ENCODE results near the gene TMEM82. TPM values are rescaled to one million over a fixed set of nuclear protein-coding genes. Genes with fewer than 3 reads are reported as not detected.

TMEM82 gene
- total and polyA plus RNA-seq, 2 experiments from 2014 or later: 0.42 TPM; not detected in 1

GRCh38 chr1:15703562-15703961 lies 38.7 kb upstream of the TMEM82 start (continued):
- TF ChIP-seq ZNF462 (CRISPR knock-in tag; IDR thresholded peaks at IDR 0.05): no peak
- TF ChIP-seq EZH2 (IDR thresholded peaks at IDR 0.05; ENCODE audit: low read depth, unreplicated experiment): no peak
- no peak for TF ChIP-seq CTCF (conservative IDR thresholded peaks at IDR 0.05; ENCODE audit: low read depth in 2 of 2)
- no peak for TF ChIP-seq JUNB (IDR thresholded peaks at IDR 0.05; ENCODE audit: unreplicated experiment)

GRCh38 chr1:15704526-15705183 lies 37.6 kb upstream of the TMEM82 start:
- DNase-seq (ENCODE audit: low spot score): no peak
- H3K36me3 Mint-ChIP-seq (ENCODE audit: low read depth): peaks cover 4% of the 10 kb centered on the region; the same call in 2 of the 3 replicates
- no peaks in the 10 kb centered on the region for H3K9me2 ChIP-seq (ENCODE audit: insufficient read depth)
- no peak overlapping the region for H3K27ac ChIP-seq (ENCODE audit: low read depth)
- H3K27me3 Mint-ChIP-seq (ENCODE audit: insufficient read depth, low read depth, poor library complexity): peaks cover 8% of the 10 kb centered on the region
- H3K4me1 Mint-ChIP-seq: peaks cover 4% of the 10 kb centered on the region
- H3K4me3 Mint-ChIP-seq: no peak overlapping the region
- 0 out of 2 replicates have a peak, but pooled peaks cover 3% of the 10 kb centered on the region for H3K4me1 ChIP-seq (ENCODE audit: insufficient read depth)
- H3K4me3 ChIP-seq: no peak overlapping the region
- ATAC-seq: no peak
- no peak overlapping the region for H3K27ac Mint-ChIP-seq
- no peak overlapping the region for H2AFZ ChIP-seq
- H3K9me3 Mint-ChIP-seq: no peaks in the 10 kb centered on the region
- H3F3A ChIP-seq (replicated peaks; ENCODE audit: low read depth): 0 out of 2 replicates have a peak, but pooled peaks cover 8% of the 10 kb centered on the region
- peaks cover 14% of the 10 kb centered on the region; the same call in 1 of the 2 replicates for H4K20me1 ChIP-seq (replicated peaks; ENCODE audit: insufficient read depth)
- peaks cover 24% of the 10 kb centered on the region for H3K79me2 ChIP-seq (replicated peaks; ENCODE audit: insufficient read depth)
- no peaks in the 10 kb centered on the region for H3K27me3 ChIP-seq (ENCODE audit: insufficient read depth)
- no peak overlapping the region for H3K4me2 ChIP-seq
- H3K36me3 ChIP-seq (ENCODE audit: insufficient read depth): no peaks in the 10 kb centered on the region
- TF ChIP-seq NANOG (IDR thresholded peaks at IDR 0.05; ENCODE audit: borderline replicate concordance) (no peak), CREB1 (CRISPR knock-in tag; IDR thresholded peaks at IDR 0.05; ENCODE audit: low read depth) (no peak), CTCF (conservative IDR thresholded peaks at IDR 0.05; ENCODE audit: low read depth in 2 of 2) (no peak), EZH2phosphoT487 (IDR thresholded peaks at IDR 0.05; ENCODE audit: unreplicated experiment) (no peak), EZH2 (IDR thresholded peaks at IDR 0.05; ENCODE audit: low read depth, unreplicated experiment) (no peak)

All from GM23338 (cell line).